CMK (cell line): ENCODE measurements around the gene MLN.
"Not testable (repeated sequence)": the region's sequence is repeated elsewhere in the genome, so short reads cannot be mapped to it uniquely, and the experiment has no call there.

Experiments used
- DNase-seq: peaks from one replicate; pipeline ENCODE4 v3.0.0-alpha.2; 2010; ENCODE audit warnings: low read depth

Gene MLN

DNA sequence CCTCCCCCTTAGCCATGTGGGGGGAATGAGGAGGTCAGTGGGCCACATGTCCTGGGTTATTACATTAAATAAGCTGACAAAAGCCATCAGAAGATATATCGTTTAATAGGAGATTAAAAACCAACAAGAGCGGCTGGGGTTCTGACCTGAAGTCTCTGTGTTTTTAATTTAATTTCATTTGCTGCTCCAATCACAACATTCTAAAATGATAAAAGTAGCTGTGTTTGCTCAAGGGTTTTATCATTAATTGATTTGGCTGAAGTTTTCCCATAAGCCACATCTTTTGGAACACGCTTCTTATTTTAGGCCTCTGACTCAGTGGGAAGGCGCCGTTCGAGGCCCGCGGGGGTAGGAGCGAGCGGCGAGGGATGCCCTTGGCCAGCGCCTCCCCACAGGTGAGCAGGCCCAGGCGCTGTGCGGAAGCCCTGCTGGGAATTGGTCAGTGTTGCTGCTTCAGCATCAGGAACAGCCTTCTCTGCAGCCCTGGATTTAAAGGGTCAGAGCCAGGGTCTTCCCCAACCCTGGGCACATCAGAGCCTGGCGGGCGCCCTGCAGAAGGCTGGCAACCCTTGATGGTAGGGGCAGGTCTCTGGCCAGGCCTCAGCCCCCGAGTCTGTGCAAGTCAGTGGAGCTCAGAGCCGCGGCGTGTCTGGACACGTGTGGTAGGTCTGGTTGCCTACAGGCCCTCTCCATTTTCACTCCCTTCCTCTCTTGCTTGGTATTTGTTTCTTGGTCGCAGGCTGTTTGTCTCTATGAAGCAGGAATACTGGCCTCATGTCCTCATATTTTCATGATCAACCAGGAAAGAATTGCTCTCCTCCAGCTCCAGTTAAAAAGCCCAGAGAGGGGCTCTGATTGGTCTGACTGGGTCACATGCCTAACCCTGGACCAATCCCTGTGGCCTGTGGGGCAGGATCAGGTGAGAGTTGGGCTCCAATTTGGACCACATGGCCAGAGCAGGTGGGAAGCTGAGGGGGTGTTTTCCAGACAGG lies 30.9 kb upstream of the MLN start:
- no peak for DNase-seq

DNA sequence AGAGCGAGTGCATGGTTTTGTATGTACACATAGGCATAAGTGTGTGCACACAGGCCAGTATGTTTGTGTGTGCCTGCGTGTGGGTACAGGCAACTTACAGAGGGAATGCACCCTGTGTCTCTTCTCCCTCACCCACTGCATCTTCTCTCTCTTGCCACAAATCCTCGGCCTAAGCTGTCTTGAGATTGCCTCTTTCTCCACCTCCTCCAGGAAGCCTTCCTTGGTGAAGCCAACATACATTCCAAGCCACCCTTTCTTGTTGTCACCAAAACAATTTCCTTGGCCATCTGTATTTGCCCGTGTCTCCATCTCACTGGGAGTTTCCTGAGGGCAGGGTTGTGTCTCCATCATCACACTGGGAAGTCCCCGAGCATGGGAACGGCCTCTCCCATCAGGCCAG lies 29.8 kb upstream of the MLN start:
- no peak for DNase-seq

DNA sequence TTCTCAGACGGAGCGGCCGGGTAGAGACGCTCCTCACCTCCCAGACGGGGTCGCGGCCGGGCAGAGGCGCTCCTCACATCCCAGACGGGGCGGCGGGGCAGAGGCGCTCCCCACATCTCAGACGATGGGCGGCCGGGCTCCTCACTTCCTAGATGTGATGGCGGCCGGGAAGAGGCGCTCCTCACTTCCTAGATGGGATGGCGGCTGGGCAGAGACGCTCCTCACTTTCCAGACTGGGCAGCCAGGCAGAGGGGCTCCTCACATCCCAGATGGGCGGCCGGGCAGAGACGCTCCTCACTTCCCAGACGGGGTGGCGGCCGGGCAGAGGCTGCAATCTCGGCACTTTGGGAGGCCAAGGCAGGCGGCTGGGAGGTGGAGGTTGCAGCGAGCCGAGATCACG lies 29.0 kb upstream of the MLN start:
- not testable (repeated sequence) for DNase-seq

DNA sequence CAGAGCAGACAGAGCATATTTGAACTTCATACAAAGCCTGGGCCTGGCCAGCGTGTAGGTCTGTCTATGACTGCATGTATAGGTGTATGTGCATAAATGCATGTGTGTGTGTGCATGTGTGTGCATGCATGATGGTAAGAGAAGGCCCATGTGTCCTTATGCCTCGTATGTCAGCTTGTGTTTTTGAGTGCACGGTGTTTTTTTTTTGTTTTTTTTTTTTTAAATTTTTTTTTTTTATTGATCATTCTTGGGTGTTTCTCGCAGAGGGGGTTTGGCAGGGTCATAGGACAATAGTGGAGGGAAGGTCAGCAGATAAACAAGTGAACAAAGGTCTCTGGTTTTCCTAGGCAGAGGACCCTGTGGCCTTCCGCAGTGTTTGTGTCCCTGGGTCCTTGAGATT lies 27.9 kb upstream of the MLN start:
- DNase-seq: not testable (repeated sequence)

DNA sequence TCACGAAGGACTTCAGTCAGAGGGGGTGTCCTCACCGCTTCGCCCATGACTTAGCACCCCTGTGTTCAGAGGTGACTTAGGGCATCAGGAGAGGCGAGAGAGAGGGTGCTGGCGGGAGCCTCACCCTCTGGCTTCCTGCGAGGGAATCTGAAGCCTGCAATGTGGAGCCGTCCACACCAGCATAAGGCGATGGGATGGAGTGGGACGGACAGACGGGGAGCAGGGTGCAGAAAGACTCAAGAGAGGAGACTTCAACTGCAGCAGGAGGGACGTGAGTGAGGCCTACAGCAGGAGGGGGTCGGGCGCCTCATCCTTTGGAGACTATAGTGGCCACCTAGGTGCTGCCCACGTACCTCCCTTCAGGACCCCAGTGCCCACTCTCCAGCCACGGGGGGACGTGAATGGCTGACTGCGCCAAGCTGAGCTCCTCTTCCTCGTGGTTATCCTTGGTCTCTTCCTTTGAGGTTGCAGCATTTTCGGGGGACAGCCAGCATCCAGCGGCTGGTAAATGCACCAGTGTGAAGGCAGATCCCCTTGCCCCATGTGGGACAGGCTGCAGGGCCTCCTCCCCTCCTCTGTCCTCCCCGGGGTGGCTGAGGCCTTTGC lies 26.9 kb upstream of the MLN start:
- no peak for DNase-seq

DNA sequence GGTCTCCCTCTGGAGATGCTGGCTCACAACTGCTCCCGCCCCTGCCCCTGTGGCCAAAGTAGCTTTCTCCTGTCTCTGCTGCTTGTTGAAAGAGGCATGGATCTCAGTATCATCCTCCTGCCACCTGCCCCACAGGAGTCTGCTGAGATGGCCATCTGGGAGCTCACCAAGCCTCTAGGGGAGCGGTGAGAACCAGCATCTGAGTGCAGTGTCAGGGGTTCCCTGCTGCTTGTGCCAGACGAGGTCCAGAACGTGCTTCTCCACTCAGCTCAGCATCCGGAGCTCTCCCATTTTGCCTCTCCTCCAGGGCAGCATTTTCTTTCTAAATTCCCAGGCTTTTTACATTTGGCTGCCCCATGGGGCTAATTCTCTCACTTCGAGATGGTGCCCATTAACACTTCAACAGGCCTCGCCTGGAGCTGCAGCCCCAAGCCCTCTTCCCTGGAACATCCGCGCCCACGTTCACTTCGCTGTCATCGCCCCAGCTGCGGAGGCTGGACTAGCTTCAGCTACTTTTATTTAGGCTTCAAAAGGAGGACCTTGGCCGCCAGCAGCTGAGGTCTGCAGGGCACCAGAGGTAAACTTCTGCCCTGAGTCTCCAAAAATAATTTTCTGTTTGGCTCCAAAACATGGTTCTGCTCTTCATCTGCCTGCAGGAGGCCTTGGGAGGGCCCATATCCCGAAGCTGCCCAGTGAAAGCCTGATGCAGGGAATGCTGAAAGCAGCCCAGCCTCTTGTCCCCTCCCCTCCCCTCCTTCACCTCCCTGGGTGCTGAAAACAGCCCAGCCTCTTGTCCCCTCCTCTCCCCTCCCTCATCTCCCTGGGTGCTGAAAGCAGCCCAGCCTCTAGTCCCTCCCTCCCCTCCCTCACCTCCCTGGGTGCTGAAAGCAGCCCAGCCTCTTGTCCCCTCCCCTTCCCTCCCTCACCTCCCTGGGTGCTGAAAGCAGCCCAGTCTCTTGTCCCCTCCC lies 25.2 kb upstream of the MLN start:
- no peak for DNase-seq

DNA sequence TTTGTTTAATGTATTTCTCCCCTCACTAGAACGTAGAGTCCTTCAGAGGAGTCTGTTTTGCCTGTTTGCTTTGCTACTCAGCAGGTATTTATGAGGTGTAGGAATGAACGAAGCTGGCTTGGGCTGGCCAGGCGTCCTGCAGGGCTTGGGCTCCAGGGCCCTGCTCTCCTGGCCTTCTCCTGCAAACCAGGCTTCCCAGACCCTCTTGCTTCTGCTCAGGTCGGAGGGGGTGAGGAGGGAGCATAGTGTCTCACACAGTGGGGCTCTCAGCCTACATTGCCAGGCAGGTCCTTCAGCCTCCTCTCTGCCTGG lies 24.6 kb upstream of the MLN start:
- no peak for DNase-seq

DNA sequence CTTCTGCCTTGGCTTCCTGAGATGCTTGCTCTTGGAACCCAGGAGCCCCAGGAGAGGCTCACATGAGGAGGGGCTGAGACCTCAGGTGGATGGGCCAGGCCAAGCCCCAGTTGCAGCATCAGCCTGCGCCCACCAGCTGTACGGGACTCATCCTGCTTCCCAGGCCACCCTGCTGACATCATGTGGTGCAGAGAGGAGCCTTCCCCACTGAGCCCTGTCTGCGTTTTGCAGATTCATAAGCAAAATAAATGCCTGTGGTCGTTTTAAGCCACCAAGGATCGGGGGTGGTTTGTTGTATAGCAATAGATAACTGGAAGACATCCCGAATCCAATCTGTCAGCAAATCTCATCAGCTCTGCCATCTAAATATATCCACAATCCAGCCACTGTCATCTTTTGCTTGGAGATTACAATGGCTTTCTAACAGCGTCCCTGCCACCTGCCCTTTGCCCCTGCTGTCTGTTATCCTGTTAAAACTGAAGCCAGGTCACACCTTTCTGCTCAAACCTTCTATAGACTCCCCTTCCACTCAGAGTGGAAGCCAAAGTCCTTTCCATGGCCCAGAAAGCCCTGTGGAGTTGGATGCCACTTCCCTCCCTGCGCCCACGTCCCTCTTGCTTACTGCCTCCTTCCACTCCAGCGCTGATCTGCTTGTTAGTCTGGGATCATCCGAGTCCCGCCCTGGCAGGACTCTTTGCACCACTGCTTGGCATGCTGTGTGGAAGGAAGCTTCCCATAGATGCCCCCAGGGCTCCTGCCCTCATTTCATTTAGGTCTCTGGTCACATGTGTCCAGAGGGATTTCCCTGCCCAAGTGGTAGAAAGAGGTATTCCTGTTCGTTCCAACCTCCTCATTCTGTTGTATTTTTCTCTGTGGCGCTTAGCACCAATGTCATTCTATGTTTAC lies 24.0 kb upstream of the MLN start:
- no peak for DNase-seq

DNA sequence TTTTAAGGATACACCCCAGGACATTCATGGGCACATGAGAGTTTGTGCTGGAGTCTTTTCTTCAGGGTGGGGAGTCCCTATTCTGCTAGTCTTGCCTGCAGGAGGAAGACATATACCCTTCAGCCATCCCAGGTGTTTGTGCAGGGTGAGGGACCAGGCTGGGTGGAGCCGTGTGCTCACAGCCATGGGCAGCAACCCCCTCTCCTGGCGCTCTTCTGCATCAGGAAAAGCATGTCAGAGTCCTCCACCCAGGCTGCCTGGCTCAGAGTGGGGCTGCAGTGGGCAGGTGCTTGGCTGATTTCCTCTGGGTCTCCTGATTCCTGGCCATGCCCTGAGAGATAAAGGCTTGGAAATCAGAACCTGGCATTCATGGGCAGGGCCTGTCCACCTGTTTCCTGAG lies 22.7 kb upstream of the MLN start:
- no peak for DNase-seq

DNA sequence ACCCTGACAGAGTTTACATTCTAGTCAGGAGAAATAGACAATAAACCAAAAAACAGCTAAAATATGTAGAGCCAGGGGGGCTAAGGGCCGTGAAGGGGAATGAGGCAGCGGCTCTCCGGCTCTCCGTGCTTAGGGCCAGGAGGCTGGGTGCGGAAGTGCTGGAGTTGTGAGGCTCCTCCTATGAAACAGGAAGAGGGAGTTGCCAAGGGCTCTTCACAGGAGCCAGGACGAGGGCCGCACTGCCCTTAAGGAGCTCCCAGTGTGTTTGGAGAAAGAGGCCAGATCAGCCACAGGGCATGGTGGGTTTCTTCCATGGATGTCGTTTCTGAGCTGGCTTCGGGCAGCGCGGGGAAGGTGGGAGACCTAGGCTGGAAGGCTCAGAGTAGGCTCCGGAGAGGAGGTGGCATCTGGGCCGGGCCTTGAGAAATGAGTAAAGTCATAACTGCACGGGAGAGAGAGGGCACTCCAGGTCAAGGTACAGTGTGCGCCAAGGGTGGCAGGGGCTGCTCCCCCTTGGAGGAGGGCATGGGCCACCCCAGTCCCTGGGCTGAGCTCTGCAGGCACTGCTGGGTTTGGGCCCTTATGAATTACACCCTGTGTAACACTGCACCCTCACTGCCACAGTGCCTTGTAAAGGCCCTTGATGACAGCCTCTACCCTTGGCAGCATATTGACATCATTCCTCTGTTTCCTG lies 20.8 kb upstream of the MLN start:
- DNase-seq: no peak

DNA sequence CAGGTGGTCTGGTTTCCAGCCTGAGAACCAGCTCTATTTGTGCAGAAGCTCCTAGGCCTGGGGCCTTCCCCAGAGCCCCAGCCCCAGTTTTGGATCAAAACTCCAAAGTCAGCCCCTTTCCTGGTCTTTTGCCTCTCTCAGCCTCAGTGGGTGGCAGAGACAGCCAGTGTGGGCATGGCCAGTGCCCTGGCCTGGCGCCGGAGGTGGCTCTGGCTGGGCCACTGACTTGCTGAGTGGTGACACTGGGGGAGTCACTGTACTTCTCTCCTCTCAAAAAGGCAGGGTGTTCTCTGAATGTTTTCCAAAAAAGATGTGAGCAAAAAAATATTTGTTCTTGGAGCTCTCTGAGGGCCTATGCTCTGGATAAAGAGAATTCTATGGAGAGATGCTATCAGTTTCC lies 20.0 kb upstream of the MLN start:
- DNase-seq: no peak

DNA sequence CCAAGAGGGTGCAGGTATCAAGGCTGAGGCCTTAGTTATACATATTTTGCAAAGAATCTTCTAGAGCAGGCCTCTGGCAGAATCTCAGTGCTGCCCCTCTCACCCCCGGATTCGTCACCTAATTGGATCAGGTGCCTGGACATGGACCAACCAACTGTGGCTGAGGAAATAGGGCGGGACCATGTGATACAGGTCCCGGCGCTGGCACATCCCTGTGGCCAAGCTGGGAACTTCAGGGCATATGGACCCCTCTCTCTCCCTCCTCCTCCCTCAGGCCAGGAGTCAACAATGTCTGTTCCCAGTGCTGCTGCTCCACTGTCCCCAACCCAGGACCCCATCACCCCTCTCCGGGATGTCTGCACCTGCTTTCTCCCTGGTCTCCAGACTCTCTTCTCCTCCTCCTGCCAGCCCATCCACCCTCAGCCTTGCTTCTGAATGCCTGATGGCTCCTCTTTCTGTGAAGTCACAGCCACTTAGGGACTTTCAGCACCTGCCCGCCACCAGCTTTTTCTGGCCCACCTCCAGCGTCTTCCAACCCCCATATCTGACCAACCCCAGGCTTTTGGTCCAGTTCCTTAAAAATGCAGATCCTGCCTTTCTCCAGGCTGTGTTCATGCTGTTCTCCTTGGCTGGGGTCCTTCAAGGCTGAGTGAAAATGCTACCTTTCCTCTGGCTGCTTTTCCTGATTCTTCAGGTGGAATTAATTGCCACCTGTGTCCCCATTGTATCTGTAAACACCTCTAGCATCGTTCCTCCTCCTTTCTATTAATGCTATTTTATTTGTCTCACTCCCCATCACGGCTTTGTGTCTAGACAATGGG lies 19.0 kb upstream of the MLN start:
- no peak for DNase-seq

DNA sequence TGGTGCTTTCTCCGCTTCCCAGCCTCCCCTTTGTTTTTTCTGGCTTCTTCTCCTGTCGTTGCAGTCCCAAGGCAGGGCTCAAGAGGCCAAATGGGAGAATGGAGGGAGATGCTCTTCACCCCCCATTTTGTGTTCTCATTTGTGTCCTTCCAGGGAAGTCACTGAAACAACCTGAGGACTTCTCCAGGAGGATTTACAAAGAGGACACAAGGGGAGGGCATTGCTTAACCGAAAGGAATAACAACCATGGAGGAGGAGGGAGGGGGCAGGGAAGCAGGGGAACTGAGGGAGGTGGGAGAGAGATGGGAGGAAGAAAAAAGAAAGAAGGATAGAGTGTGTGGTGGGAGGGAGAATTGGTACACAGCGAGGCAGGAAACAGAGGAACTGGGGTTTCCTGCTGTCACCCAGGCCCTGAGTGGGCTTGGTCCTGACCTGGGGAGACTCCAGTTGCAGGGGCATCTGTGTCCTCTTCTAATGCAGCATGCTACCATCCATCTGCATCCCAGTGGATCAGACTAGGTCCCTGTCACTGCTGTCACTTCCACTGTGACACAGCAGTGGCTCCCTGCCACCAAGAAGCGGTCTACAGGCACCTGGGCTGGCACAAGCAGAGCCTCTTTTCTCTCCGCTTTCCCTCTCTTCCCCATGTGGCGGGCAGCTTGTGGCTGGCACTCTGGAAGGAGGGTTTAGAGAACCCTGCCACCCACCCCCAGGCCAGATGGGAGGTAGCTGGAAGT lies 17.1 kb upstream of the MLN start:
- no peak for DNase-seq

DNA sequence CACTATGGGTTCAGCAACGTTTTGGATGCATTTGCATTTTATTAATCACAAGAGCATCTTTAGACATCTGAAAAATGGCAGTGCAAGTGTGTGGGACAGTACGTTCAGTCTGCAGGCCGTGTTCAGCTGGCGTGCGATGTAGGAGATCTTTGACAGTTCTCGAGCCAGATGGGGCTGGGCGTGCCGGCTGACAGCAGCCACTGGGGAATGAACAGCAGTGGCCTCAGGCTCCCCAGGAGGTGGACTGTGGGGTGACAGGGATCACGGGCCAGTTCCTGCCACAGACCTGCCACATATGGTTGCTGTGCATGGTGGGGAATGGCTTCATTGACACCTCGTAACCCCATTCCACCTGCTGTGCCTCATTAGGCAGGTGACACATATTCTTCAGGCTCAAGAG lies 16.4 kb upstream of the MLN start:
- no peak for DNase-seq

DNA sequence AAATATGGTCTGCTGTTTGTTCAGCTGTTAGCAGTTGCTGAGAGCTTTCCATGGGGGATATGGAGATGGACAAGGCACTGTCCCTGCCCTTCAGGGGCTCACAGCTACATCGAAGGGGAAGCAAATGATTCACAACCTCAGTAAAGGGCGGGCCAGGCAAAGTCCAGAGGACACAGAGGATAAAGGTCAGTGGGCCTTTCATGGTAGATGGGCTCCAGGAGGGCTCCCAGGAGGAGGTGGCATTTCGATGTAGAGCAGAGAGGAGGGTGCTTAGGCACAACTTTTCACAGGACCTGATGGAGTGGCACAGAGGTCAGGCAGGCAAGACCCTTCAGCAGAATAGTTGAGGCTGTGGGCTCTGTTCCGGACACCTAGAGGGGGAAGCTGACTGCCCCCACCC lies 15.2 kb upstream of the MLN start:
- DNase-seq: no peak

DNA sequence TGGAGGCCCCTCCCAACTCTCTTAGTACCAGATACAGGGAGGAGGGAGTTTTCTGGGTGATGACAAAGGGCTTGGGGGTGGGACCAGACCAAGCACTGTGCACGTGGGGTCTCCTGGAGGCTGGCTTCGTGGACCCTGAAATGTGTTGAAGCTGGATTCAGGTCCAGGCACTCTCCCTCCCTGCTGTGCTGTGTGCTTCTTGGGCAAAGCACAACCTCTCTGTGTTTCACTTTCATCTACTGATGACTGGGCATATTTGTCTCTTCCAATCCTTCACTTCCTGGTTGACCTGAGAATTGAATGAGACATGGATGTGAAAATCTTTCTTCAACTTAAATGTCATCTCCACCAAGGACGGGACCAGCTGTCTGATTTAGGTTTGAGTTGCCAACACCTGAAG lies 14.5 kb upstream of the MLN start:
- no peak for DNase-seq

DNA sequence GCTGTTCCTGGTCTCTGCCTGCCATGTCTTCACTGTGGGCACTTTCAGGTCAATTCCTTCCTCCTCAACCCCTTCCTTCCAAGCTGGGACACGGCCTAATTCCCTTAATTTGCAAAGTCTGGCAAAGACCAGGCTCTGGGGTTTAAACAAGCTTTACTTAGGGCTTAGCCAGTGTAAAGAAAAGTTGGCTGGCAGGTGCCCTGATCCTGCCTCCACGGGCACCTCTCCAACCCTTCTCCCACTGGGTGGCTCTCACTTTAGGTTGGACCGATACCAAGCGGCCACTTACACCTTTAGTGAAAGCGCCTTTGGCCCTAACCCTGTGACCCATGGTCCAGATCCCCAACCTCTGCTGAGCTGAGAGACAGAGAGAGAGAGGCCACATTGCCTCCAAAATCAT lies 13.7 kb upstream of the MLN start:
- DNase-seq: no peak

DNA sequence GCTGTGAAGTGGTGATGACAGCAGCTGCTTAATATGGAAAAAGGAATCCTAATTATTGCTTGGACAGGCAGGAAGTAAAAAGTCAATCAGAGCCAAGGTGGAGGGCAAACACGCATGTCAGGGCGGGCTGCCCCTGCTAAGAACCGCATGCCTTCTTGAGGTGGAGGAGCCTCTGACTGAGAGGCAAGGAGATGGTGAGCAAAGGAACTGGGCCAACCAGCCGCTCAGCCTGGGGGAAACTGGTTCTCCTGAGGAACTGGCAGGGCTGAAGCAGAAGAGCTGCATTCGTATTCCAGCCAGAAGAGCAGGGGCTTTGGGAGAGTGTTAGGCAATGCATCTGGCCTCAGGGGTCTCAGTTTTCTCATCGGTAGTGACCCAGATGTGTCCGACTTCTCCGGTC lies 13.1 kb upstream of the MLN start:
- DNase-seq: no peak

DNA sequence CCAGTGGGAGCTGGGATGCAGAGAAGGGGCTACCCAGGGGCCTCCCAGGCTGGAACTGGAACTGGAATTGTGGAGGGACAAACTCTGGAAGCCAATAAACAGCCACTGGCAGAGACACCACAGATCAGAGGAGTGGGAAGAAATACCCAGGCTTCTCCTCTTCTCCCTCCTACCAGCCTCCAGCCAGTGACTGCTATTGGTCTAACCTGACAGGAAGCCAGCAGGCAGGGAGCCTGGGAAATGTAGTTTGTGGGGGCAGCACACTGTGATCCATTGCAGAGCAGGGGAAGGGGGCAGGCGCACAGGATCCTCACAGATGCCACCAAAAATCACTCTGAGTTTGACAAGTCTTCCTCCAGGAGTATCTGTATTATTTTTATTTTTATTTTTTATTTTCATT lies 12.1 kb upstream of the MLN start:
- DNase-seq: no peak
